HG02798 (cell line): ENCODE measurements around the gene PPP4R1.

ENCODE experiments used
- ATAC-seq: cut with Tn5 transposase; IDR thresholded peaks from one replicate; pipeline ENCODE4 v1.9.1; 2021; ENCODE audit warnings: mild to moderate bottlenecking; ENCODE audit not compliant: unreplicated experiment, poor library complexity

Gene PPP4R1

GRCh38 chr18:9596843-9597526 is 17.4 kb downstream of the PPP4R1 start:
- no peak for ATAC-seq

- no peak for ATAC-seq
These were observed 18.1 kb downstream of the PPP4R1 start for GRCh38 chr18:9596226-9596625.

GRCh38 chr18:9594823-9595596 is 19.3 kb downstream of the PPP4R1 start:
- ATAC-seq: no peak

GRCh38 chr18:9587924-9588323 is 26.4 kb downstream of the PPP4R1 start:
- no peak for ATAC-seq

GRCh38 chr18:9586814-9587213 is 27.5 kb downstream of the PPP4R1 start:
- no peak for ATAC-seq

- ATAC-seq: no peak
These were observed 32.7 kb downstream of the PPP4R1 start for GRCh38 chr18:9581667-9582066.

GRCh38 chr18:9578306-9578705 is 36.1 kb downstream of the PPP4R1 start:
- ATAC-seq: no peak

GRCh38 chr18:9577361-9577760 is 37.0 kb downstream of the PPP4R1 start:
- no peak for ATAC-seq

- peak; percentile 62 for ATAC-seq
These were observed 38.8 kb downstream of the PPP4R1 start for GRCh38 chr18:9575558-9575957.

GRCh38 chr18:9574473-9575115 is 39.8 kb downstream of the PPP4R1 start:
- no peak for ATAC-seq

GRCh38 chr18:9571546-9571945 is 42.8 kb downstream of the PPP4R1 start:
- no peak for ATAC-seq

GRCh38 chr18:9570255-9570654 is 44.1 kb downstream of the PPP4R1 start:
- ATAC-seq: no peak

- no peak for ATAC-seq
These were observed 45.2 kb downstream of the PPP4R1 start for GRCh38 chr18:9569178-9569577.

- ATAC-seq: no peak
These were observed 46.2 kb downstream of the PPP4R1 start for GRCh38 chr18:9568186-9568585.

- ATAC-seq: no peak
These were observed 49.0 kb downstream of the PPP4R1 start for GRCh38 chr18:9565407-9565806.

GRCh38 chr18:9563331-9563730 is 51.0 kb downstream of the PPP4R1 start:
- ATAC-seq: no peak

GRCh38 chr18:9562584-9562983 is 51.8 kb downstream of the PPP4R1 start:
- no peak for ATAC-seq

- no peak for ATAC-seq
These were observed 52.6 kb downstream of the PPP4R1 start for GRCh38 chr18:9561759-9562158.

GRCh38 chr18:9559253-9559652 is 55.1 kb downstream of the PPP4R1 start:
- no peak for ATAC-seq

GRCh38 chr18:9558387-9559064 is 55.8 kb downstream of the PPP4R1 start:
- no peak for ATAC-seq
